Measurements from ENCODE around the gene MORN1. TPM values are rescaled to one million over a fixed set of nuclear protein-coding genes. Genes with fewer than 3 reads are reported as not detected.

MORN1 gene
- total RNA-seq, 1 donor from 2014 or later: 11.8 TPM

DNA sequence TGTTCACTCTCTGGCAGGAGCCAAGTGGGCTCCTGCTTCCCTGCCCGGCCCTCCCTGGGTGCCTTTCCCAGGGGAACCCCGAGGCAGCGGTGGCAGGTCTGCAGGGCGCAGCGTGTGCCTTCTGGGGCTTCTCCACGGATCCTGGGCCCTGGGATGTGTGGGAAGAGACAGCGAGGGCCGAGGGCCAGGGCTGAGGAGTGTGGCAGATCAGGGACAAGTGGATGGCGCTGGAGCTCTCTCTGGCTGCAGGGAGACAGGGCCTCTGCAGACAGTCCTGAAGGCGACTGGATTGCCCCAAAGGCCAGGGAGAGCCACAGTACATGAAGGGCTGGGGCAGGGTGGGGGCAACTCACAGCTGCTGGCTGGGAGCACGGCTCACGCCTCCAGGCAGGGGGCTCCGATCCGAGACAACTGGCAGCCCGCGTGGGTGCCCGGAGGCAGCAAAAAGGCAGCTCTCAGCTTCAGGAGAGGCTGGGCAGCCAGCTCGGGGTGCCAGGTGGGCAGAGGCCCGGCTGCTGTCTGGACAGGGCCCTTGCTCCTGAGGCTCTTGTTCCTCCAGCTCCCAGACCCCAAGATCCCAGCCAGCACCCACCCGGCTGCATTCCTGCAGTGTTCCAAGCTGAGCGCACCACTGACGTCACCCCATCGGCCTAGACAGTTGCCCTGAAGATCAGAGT, 16.0 kb downstream of the MORN1 start:
- no peak overlapping the region for H3K4me3 ChIP-seq
- no peaks in the 10 kb centered on the region for H3K36me3 ChIP-seq
- intact Hi-C loops (cut with DNase I): no loop called here
- TF ChIP-seq POLR2AphosphoS5 (IDR thresholded peaks at IDR 0.05; ENCODE audit: insufficient read depth in 1 of 2, low read depth in 1 of 2) (no peak), POLR2A (IDR thresholded peaks at IDR 0.05) (no peak)
- TF ChIP-seq, protein P1, sequence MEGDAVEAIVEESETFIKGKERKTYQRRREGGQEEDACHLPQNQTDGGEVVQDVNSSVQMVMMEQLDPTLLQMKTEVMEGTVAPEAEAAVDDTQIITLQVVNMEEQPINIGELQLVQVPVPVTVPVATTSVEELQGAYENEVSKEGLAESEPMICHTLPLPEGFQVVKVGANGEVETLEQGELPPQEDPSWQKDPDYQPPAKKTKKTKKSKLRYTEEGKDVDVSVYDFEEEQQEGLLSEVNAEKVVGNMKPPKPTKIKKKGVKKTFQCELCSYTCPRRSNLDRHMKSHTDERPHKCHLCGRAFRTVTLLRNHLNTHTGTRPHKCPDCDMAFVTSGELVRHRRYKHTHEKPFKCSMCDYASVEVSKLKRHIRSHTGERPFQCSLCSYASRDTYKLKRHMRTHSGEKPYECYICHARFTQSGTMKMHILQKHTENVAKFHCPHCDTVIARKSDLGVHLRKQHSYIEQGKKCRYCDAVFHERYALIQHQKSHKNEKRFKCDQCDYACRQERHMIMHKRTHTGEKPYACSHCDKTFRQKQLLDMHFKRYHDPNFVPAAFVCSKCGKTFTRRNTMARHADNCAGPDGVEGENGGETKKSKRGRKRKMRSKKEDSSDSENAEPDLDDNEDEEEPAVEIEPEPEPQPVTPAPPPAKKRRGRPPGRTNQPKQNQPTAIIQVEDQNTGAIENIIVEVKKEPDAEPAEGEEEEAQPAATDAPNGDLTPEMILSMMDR (IDR thresholded peaks at IDR 0.05): no peak
- H3K4me1 ChIP-seq: no peaks in the 10 kb centered on the region
- no peak overlapping the region for H3K27ac ChIP-seq
- no peaks in the 10 kb centered on the region for H3K27me3 ChIP-seq
- H3K9me3 ChIP-seq: no peaks in the 10 kb centered on the region
- no peak for DNase-seq (ENCODE audit: extremely low spot score in 2 of 2)

DNA sequence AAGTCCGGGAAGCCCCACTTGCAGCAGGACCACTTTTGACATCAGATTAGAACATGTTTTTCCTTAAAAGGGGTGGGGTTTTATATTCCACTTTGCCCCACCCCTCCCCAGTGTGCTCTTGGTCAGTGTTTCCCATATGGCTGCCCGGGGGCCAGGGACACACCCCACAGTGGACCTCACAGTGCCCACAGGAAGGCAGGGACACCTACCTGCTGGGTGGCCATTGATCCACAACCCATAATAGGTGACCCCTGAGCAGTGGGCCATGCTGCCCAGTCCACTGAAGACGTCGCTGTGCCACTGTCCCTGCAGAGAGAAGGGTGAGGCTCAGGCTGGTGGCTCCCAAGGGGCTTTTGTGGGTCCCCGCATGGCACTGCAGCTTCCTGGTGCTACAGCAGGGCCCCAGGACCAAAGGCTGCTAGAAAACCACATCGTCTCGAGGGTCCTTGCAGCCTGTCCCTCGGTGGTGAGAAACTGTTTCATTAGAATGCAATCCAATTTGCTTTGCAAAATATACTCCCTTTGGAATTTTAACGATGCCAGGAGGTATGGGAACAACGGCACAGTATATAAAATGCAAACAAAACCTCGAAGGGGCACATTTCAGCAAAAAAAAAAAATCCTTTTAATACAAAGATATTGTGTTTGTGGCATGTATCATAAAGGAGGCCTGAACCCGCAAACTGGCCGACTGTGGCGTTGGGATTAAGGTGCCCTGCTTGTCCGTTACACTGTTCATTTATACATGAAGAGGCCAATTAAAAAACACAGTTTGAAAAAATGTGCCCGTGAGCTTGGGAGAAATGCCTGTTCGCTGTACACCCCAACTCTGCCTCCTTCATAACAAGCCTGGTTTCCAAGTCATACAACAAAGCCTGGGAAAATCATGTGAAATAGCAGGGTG, 16.9 kb downstream of the MORN1 start:
- DNase-seq (ENCODE audit: extremely low spot score in 2 of 2): no peak
- Histone ChIP-seq H3K27me3 (no peaks in the 10 kb centered on the region), H3K9me3 (no peaks in the 10 kb centered on the region), H3K36me3 (no peaks in the 10 kb centered on the region), H3K4me3 (no peak overlapping the region), H3K4me1 (no peaks in the 10 kb centered on the region), H3K27ac (no peak overlapping the region)
- TF ChIP-seq POLR2A (IDR thresholded peaks at IDR 0.05) (no peak), POLR2AphosphoS5 (IDR thresholded peaks at IDR 0.05; ENCODE audit: insufficient read depth in 1 of 2, low read depth in 1 of 2) (no peak)
- TF ChIP-seq, protein P1 (IDR thresholded peaks at IDR 0.05): no peak
- intact Hi-C loops (cut with DNase I): no loop called here

DNA sequence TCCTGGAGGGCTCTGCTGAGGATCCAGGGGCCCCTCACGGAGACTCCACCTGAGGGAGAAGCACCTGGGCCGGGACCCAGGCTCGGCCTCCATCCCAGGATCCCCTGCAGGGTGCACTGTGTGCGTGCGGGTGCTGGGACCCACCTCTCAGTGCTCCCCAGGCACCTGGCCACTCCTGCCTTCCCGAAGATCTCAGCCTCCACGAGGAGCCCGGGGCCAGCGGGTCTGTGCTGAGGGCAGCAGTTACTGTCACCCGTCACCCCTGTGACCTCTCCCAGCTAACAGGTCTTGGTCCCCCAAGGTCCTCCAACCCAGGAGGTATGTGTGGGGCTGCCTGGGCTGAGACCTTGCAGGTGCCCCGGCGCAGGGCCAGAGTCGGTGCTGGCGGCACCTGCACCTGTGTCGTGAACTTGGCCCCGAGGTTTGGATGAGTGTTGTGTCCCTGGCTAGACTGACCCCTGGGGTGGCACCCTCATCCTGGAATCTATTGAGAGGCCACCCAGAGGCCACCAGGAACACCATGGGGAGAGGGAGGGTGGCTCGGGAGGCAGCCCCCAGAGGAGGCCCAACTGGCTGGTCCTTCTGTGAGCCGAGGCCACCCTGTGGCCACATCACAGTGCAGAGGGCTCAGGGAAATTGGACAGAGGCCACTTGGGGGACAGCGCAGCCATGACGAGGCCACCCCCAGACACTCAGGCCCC, 17.7 kb downstream of the MORN1 start:
- Histone ChIP-seq H3K36me3 (no peaks in the 10 kb centered on the region), H3K27ac (no peak overlapping the region), H3K4me1 (no peaks in the 10 kb centered on the region), H3K4me3 (no peak overlapping the region), H3K27me3 (no peaks in the 10 kb centered on the region), H3K9me3 (no peaks in the 10 kb centered on the region)
- intact Hi-C loops (cut with DNase I): no loop called here
- no peak for DNase-seq (ENCODE audit: extremely low spot score in 2 of 2)
- TF ChIP-seq POLR2A (IDR thresholded peaks at IDR 0.05): no peak
- no peak for TF ChIP-seq POLR2AphosphoS5 (IDR thresholded peaks at IDR 0.05; ENCODE audit: insufficient read depth in 1 of 2, low read depth in 1 of 2)
- TF ChIP-seq, protein P1 (IDR thresholded peaks at IDR 0.05): no peak

DNA sequence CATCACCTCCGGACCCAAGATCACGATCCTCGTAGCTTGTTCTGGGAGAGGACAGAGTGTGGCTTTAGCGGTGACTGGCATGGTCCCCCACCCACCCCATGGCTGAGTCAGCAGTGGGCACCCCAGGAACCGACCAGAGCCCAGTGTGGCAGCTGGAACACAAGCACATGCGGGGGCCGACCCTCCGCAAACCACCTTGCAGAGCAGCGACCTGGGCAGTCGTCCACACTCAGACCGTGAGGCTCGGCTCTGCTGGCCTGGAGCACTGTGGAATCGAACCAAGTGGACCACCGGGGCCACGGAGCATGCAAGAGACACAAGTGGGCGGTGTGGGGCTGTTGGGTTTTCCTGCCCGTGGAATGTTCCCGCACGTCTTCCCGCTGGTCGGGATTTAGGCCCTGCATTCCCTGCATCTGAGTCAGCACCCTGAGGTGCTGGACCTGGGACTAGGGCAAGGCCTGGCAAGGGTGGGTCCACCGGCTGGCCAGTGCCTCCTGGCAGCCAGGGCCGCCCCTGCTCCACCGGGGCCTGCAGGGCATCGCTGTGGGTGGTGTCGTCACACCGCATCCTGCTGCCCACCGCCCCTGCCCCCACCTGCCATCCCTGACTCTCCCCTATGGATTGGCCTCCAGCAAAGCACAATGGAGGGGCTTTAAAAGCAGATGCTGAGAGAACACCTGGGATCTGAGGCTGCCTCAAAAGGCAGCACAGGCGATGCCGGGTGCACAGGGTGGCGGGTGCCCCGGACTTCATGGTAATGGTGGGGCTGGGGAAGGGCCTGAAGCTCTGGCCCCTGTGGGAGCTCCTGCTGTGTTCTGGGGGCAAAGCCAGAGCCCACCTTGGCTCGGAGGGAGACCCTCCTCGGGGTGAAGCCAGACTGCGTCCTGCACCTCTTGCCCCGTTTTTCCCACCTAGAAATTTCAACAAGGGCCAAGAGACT, 18.5 kb downstream of the MORN1 start:
- no peak for DNase-seq (ENCODE audit: extremely low spot score in 2 of 2)
- no peak overlapping the region for H3K27ac ChIP-seq
- intact Hi-C loops (cut with DNase I): no loop called here
- no peaks in the 10 kb centered on the region for H3K4me1 ChIP-seq
- no peaks in the 10 kb centered on the region for H3K36me3 ChIP-seq
- H3K4me3 ChIP-seq: no peak overlapping the region
- TF ChIP-seq, protein P1 (IDR thresholded peaks at IDR 0.05): no peak
- TF ChIP-seq POLR2AphosphoS5 (IDR thresholded peaks at IDR 0.05; ENCODE audit: insufficient read depth in 1 of 2, low read depth in 1 of 2) (no peak), POLR2A (IDR thresholded peaks at IDR 0.05) (no peak)
- H3K9me3 ChIP-seq: no peaks in the 10 kb centered on the region
- no peaks in the 10 kb centered on the region for H3K27me3 ChIP-seq
